Gastroesophageal sphincter (tissue), 4 donors: Measurements from ENCODE around the gene DNAL4. TPM values are rescaled to one million over a fixed set of nuclear protein-coding genes. Genes with fewer than 3 reads are reported as not detected.

Source experiments
- ATAC-seq: fragments of 150-250 bp; one replicate; pipeline ENCODE4 v1.9.1; 2016; ENCODE audit warnings: mild to moderate bottlenecking, moderate library complexity
- H3K27ac ChIP-seq, 4 donors: fragments of 200-600 bp; sonication (generic) in 3 of 4; 1 replicate in 3 of 4; 2 replicates in 1 of 4; pipeline ENCODE4 v1.5.1; 2016 to 2019
- H3K27me3 ChIP-seq: fragments of 200-600 bp; sonication (generic); one replicate; pipeline ENCODE4 v1.5.1; 2019
- H3K36me3 ChIP-seq, 2 donors: fragments of 200-600 bp; sonication (generic); one replicate each; pipeline ENCODE4 v1.5.1; 2019; ENCODE audit warnings: control low read depth in 1 of 2
- H3K4me1 ChIP-seq, 3 donors: fragments of 200-600 bp; sonication (generic); 1 replicate in 2 of 3; 2 replicates in 1 of 3; pipeline ENCODE4 v1.5.1; 2016 to 2019; ENCODE audit warnings: control low read depth in 2 of 3
- H3K4me3 ChIP-seq, 2 donors: fragments of 200-600 bp; sonication (generic); one replicate each; pipeline ENCODE4 v1.5.1; 2019; ENCODE audit warnings: mild to moderate bottlenecking in 1 of 2, moderate library complexity in 1 of 2
- H3K9me3 ChIP-seq, 3 donors: fragments of 200-600 bp; sonication (generic); one replicate each; pipeline ENCODE4 v1.5.1; 2017 to 2019; ENCODE audit warnings: control low read depth in 2 of 3
- EP300 ChIP-seq: sonication (generic); formaldehyde crosslinking; IDR thresholded peaks from one replicate; pipeline ENCODE4 v1.6.1; 2017; ENCODE audit warnings: antibody characterized with exemption, mild to moderate bottlenecking
- POLR2A ChIP-seq, 2 donors: fragments of 450-650 bp; IDR thresholded peaks; one replicate each; pipeline ENCODE4 v1.6.1; 2017; ENCODE audit warnings: antibody characterized with exemption in 2 of 2, mild to moderate bottlenecking in 2 of 2, moderate library complexity in 1 of 2
- POLR2AphosphoS5 ChIP-seq: sonication (generic); formaldehyde crosslinking; IDR thresholded peaks from one replicate; pipeline ENCODE4 v1.6.1; 2017; ENCODE audit warnings: antibody characterized with exemption
- WGBS, 2 donors: methylation state at CpG; one replicate each; pipeline ENCODE4 v1.1.5; 2018; ENCODE audit warnings: low coverage in 1 of 2; 5-methylcytosine and 5-hydroxymethylcytosine counted together
- total RNA-seq, 4 donors: library from RNA; depleted of rRNA; stranded (reverse); fragments of >200 nt; gene quantifications; one replicate each; pipeline ENCODE4 v1.1.0, GENCODE V29; 2016
- TF ChIP-seq, protein P1 (sequence below), 4 experiments: fragments of 200-600 bp in 2 of 4; fragments of 450-650 bp in 2 of 4; sonication (generic) in 1 of 4; IDR thresholded peaks; one replicate each; pipeline ENCODE4 v1.5.1; 2017 to 2019; ENCODE audit warnings: antibody characterized with exemption in 4 of 4, mild to moderate bottlenecking in 2 of 4, moderate library complexity in 2 of 4

Gene DNAL4
- total RNA-seq, 4 donors from 2014 or later = 10.0 to 16.1 (median 14.6) TPM

DNA sequence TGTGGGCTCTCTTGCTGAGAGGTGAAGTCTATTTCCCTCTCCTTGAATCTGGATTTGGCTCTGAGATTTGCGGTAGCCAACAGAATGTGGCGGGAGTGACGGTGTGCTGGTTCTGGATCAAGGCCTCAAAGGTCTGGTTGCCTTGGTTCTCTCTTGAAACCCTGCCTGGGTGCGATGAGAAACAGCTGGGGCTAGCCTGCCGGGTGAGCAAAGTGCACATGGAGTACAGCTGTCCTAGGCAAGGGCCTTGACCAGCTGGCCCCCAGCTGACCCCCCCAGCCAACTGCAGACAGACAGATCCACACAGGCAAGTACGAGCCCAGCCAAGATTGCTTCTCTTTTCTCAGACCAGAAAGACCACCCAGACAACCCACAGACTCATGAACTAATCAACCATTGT is 49.0 kb downstream of the DNAL4 start:
- no peaks in the 10 kb centered on the region for H3K9me3 ChIP-seq
- H3K36me3 ChIP-seq = peaks cover 3 to 100% of the 10 kb centered on the region in 2 donors
- H3K27me3 ChIP-seq = no peaks in the 10 kb centered on the region
- H3K4me3 ChIP-seq = no peak overlapping the region
- H3K4me1 ChIP-seq = no peaks in the 10 kb centered on the region
- 83% methylated on average over 2 of the region's 6 CpGs; no CpG with 5 or more reads in 1 of the 2 donors for WGBS, 2 donors
- no peak for ATAC-seq
- TF ChIP-seq POLR2A (IDR thresholded peaks at IDR 0.05) (no peak), POLR2AphosphoS5 (no peak), EP300 (no peak)
- TF ChIP-seq, protein P1, sequence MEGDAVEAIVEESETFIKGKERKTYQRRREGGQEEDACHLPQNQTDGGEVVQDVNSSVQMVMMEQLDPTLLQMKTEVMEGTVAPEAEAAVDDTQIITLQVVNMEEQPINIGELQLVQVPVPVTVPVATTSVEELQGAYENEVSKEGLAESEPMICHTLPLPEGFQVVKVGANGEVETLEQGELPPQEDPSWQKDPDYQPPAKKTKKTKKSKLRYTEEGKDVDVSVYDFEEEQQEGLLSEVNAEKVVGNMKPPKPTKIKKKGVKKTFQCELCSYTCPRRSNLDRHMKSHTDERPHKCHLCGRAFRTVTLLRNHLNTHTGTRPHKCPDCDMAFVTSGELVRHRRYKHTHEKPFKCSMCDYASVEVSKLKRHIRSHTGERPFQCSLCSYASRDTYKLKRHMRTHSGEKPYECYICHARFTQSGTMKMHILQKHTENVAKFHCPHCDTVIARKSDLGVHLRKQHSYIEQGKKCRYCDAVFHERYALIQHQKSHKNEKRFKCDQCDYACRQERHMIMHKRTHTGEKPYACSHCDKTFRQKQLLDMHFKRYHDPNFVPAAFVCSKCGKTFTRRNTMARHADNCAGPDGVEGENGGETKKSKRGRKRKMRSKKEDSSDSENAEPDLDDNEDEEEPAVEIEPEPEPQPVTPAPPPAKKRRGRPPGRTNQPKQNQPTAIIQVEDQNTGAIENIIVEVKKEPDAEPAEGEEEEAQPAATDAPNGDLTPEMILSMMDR (IDR thresholded peaks at IDR 0.05) = no peak
- no peak overlapping the region for H3K27ac ChIP-seq

DNA sequence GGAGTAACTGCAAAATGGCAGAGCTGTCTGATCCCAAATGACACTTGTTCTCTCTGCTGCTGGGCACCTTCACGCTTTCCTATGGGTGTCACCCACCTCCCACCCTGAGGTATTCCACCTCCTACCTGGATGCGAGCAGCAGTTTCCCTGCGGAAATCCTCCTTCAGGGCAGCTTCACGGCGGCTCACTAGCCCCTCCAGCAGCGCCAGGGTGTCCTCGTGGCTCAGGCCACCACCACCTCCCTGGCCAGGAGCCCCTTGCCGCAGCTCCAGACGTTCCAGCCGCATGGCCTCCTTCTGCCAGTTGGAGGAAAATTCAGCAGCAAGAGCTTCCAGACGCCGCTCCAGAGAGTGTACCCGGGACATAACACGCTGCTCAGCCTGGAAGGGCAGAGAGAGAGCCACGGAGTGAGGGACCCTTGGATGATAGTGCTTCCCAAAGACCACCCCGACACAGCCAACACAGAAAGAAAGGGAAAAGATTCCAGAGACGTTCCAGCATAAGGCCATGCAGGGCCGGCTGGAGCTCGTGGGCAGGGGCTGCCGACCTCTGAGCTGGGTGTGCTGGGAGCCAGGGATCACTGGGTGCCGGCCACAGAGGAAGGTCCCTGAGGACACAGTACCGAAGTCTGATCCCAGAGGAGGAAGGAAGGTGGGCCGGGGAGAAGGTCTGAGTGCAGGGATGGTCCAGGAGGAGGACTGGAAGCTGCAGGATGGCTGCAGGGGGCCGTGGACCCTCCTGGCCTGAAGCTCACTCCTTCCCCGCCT is 51.6 kb downstream of the DNAL4 start:
- no peak for ATAC-seq
- H3K27me3 ChIP-seq = no peaks in the 10 kb centered on the region
- H3K27ac ChIP-seq = peak overlapping the region in 1 of 4 donors; percentile 85
- TF ChIP-seq POLR2AphosphoS5 (no peak), EP300 (no peak), POLR2A (IDR thresholded peaks at IDR 0.05) (no peak)
- TF ChIP-seq, protein P1 (IDR thresholded peaks at IDR 0.05) = no peak
- H3K4me1 ChIP-seq = no peaks in the 10 kb centered on the region
- H3K36me3 ChIP-seq = peaks cover 5 to 100% of the 10 kb centered on the region in 2 donors
- H3K9me3 ChIP-seq = no peaks in the 10 kb centered on the region
- H3K4me3 ChIP-seq = no peak overlapping the region
- 70 to 86% methylated on average over 5 to 15 of the region's 25 CpGs for WGBS, 2 donors

DNA sequence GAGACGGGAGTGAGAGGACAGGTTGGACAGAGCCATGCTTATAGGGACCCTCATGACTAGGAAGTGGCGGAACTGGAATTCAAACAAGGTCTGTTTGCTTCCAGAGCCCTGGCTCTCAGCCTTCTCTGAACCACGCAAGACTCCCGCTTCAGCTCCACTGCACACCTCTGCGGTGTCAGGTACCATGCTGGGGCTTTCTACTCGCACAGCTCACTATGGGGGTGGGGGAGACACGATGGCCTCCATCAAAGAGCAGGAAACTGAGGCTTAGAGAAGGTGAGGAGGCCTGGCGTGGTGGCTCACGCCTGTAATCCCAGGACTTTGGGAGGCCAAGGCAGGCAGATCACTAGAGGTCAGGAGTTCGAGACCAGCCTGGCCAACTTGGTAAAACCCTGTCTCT is 52.4 kb downstream of the DNAL4 start:
- no peak for ATAC-seq
- no peak overlapping the region for H3K4me3 ChIP-seq
- H3K9me3 ChIP-seq = no peaks in the 10 kb centered on the region
- 86 to 100% methylated on average over 1 of the region's 10 CpGs for WGBS, 2 donors
- H3K27me3 ChIP-seq = no peaks in the 10 kb centered on the region
- H3K27ac ChIP-seq = peak overlapping the region in 2 of 4 donors; percentile 3 to 85
- H3K4me1 ChIP-seq = peaks cover 0 to 2% (median 0%) of the 10 kb centered on the region in 3 donors
- H3K36me3 ChIP-seq = peaks cover 5 to 100% of the 10 kb centered on the region in 2 donors
- no peak for TF ChIP-seq POLR2A (IDR thresholded peaks at IDR 0.05)
- TF ChIP-seq EP300 = no peak
- TF ChIP-seq, protein P1 (IDR thresholded peaks at IDR 0.05) = no peak
- TF ChIP-seq POLR2AphosphoS5 = no peak

DNA sequence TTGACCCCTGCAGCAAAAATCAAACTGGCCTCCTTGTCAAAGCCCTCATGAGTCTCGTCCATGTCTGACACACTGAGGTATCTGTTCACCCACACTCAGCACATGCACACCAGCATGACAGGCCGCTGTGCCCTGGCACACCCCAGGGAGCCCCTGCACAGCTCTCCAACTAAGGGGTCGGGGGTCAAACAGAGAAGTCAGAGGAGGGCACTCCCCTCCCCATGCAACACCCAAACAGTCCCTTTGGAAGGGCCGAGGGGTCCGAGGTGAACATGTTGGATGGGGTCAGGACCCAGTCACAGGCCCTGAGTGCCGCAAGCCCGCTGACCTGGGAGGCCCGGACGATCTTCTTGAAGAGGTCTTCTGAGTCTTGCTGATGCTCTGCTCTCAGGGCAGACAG is 52.8 kb downstream of the DNAL4 start:
- peaks cover 5 to 100% of the 10 kb centered on the region in 2 donors for H3K36me3 ChIP-seq
- H3K27me3 ChIP-seq = no peaks in the 10 kb centered on the region
- no peaks in the 10 kb centered on the region for H3K9me3 ChIP-seq
- H3K4me1 ChIP-seq = peaks cover 0 to 6% (median 0%) of the 10 kb centered on the region in 3 donors
- peak overlapping the region in 2 of 4 donors; percentile 3 to 85 for H3K27ac ChIP-seq
- no peak overlapping the region for H3K4me3 ChIP-seq
- no CpG with 5 or more reads among the region's 9 CpGs for WGBS, 2 donors
- no peak for TF ChIP-seq POLR2A (IDR thresholded peaks at IDR 0.05)
- TF ChIP-seq EP300 = no peak
- TF ChIP-seq POLR2AphosphoS5 = no peak
- TF ChIP-seq, protein P1 (IDR thresholded peaks at IDR 0.05) = no peak
- ATAC-seq = no peak

DNA sequence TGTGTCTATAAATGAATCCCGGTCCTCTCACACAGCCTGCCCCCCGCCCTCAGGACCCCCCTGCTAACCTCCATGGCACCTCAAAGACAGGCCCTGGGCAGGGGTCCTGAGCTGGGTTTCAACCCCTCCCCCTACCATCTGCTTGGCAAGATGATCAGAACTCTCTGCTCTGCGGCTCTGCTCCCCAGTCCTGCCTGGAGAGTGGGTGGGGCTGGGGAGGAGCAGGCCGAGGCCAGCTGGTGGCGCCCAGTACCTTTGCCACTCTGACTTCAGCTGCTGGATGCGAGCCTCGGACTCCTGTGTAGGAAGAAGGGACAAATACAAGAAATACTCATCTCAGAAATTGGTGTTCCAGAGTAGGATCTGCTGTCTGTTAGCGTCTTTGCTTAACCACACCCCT is 53.2 kb downstream of the DNAL4 start:
- peak overlapping the region in 3 of 4 donors; percentile 3 to 85 (median 3) for H3K27ac ChIP-seq
- TF ChIP-seq, protein P1 (IDR thresholded peaks at IDR 0.05) = no peak
- no peak for TF ChIP-seq POLR2AphosphoS5
- TF ChIP-seq POLR2A (IDR thresholded peaks at IDR 0.05) = no peak
- TF ChIP-seq EP300 = no peak
- no peaks in the 10 kb centered on the region for H3K27me3 ChIP-seq
- no peaks in the 10 kb centered on the region for H3K9me3 ChIP-seq
- H3K36me3 ChIP-seq = peaks cover 5 to 100% of the 10 kb centered on the region in 2 donors
- H3K4me3 ChIP-seq = no peak overlapping the region
- ATAC-seq = no peak
- WGBS, 2 donors = no CpG with 5 or more reads among the region's 8 CpGs
- peaks cover 0 to 10% (median 0%) of the 10 kb centered on the region in 3 donors for H3K4me1 ChIP-seq
